Upper lobe of left lung (tissue), 6 donors: Measurements from ENCODE around the gene MOCS1. TPM values are rescaled to one million over a fixed set of nuclear protein-coding genes. Genes with fewer than 3 reads are reported as not detected.

Experiments
- ATAC-seq, 2 donors: fragments of 200-7000 bp; cut with Tn5 transposase; one replicate each; pipeline ENCODE4 v1.9.1; 2022; ENCODE audit warnings: mild to moderate bottlenecking in 2 of 2, moderate library complexity in 2 of 2; ENCODE audit not compliant: low FRiP score in 2 of 2
- DNase-seq, 2 donors: peaks; one replicate each; pipeline ENCODE4 v3.0.0-alpha.2; 2019 to 2020
- H3K27ac ChIP-seq, 4 donors: fragments of 200-600 bp; sonication (generic); one replicate each; pipeline ENCODE4 v1.5.1; 2016 to 2019
- H3K27me3 ChIP-seq, 4 donors: fragments of 200-600 bp; sonication (generic); one replicate each; pipeline ENCODE4 v1.5.1; 2017 to 2019
- H3K36me3 ChIP-seq, 4 donors: fragments of 200-600 bp; sonication (generic); one replicate each; pipeline ENCODE4 v1.5.1; 2016 to 2019
- H3K4me1 ChIP-seq, 4 donors: fragments of 200-600 bp; sonication (generic); one replicate each; pipeline ENCODE4 v1.5.1; 2018 to 2019
- H3K4me3 ChIP-seq, 4 donors: fragments of 200-600 bp; sonication (generic); one replicate each; pipeline ENCODE4 v1.5.1; 2017 to 2019; ENCODE audit warnings: mild to moderate bottlenecking in 2 of 4, moderate library complexity in 1 of 4
- H3K9me3 ChIP-seq, 4 donors: fragments of 200-600 bp; sonication (generic); one replicate each; pipeline ENCODE4 v1.5.1; 2018 to 2019
- CTCF ChIP-seq, 6 experiments: fragments of 450-650 bp in 4 of 6; fragments of 200-600 bp in 2 of 6; sonication (generic) in 2 of 6; IDR thresholded peaks; one replicate each; pipeline ENCODE4 v1.5.1; 2016 to 2019; ENCODE audit warnings: antibody characterized with exemption in 6 of 6
- EP300 ChIP-seq, 4 donors: sonication (generic); formaldehyde crosslinking; IDR thresholded peaks; one replicate each; pipeline ENCODE4 v1.5.1; 2017; ENCODE audit warnings: antibody characterized with exemption in 4 of 4, control low read depth in 2 of 4
- POLR2A ChIP-seq, 4 donors: fragments of 450-650 bp; IDR thresholded peaks; one replicate each; pipeline ENCODE4 v1.5.1; 2016 to 2017; ENCODE audit warnings: antibody characterized with exemption in 4 of 4, mild to moderate bottlenecking in 2 of 4
- POLR2AphosphoS5 ChIP-seq, 2 donors: sonication (generic); formaldehyde crosslinking; IDR thresholded peaks; one replicate each; pipeline ENCODE4 v1.5.1; 2017; ENCODE audit warnings: antibody characterized with exemption in 2 of 2
- WGBS, 2 donors: methylation state at CpG; one replicate each; pipeline ENCODE4 v1.1.5; 2017 to 2018; 5-methylcytosine and 5-hydroxymethylcytosine counted together
- total RNA-seq, 6 donors: library from RNA; depleted of rRNA in 4 of 6; stranded (reverse); fragments of >200 nt in 4 of 6; gene quantifications; one replicate each; pipeline versions ENCODE4 v1.1.0 to v1.2.1, GENCODE V29; 2016 to 2021
- donor health status: DM: no; HTN: no; CAD: no; lungs with moderate emphysema.
- donor health status: DM: no; HTN: yes; CAD: no; lungs with severe emphysema.

Gene MOCS1
- total RNA-seq, 6 donors from 2014 or later: 15.0 to 49.2 (median 26.3) TPM

- H3K9me3 ChIP-seq: no peaks in the 10 kb centered on the region
- ATAC-seq (no peak), DNase-seq (no peak)
- no peaks in the 10 kb centered on the region for H3K27me3 ChIP-seq
- 85 to 88% methylated on average over 7 of the region's 7 CpGs for WGBS, 2 donors
- H3K4me1 ChIP-seq: no peaks in the 10 kb centered on the region
- H3K36me3 ChIP-seq: no peaks in the 10 kb centered on the region
- H3K4me3 ChIP-seq: no peak overlapping the region
- H3K27ac ChIP-seq: no peak overlapping the region
- TF ChIP-seq EP300 (IDR thresholded peaks at IDR 0.05): no peak
- TF ChIP-seq CTCF (IDR thresholded peaks at IDR 0.05): no peak
- no peak for TF ChIP-seq POLR2AphosphoS5 (IDR thresholded peaks at IDR 0.05)
Measured at GRCh38 chr6:39942903-39943580, 8.8 kb upstream of the MOCS1 start.

GRCh38 chr6:39941820-39942219, 7.6 kb upstream of the MOCS1 start:
- Histone ChIP-seq H3K36me3 (no peaks in the 10 kb centered on the region), H3K27me3 (no peaks in the 10 kb centered on the region), H3K9me3 (no peaks in the 10 kb centered on the region), H3K27ac (no peak overlapping the region), H3K4me3 (no peak overlapping the region), H3K4me1 (no peaks in the 10 kb centered on the region)
- no peak for ATAC-seq
- TF ChIP-seq POLR2AphosphoS5 (IDR thresholded peaks at IDR 0.05) (no peak), EP300 (IDR thresholded peaks at IDR 0.05) (no peak), POLR2A (IDR thresholded peaks at IDR 0.05) (no peak), CTCF (IDR thresholded peaks at IDR 0.05) (no peak)
- whole genome bisulfite sequencing, 2 donors: 78 to 88% methylated on average over 3 to 4 of the region's 4 CpGs
- no peak for DNase-seq

- H3K9me3 ChIP-seq: no peaks in the 10 kb centered on the region
- no peak for ATAC-seq
- H3K27me3 ChIP-seq: no peaks in the 10 kb centered on the region
- no peaks in the 10 kb centered on the region for H3K36me3 ChIP-seq
- H3K4me3 ChIP-seq: no peak overlapping the region
- no peak for DNase-seq
- no peaks in the 10 kb centered on the region for H3K4me1 ChIP-seq
- WGBS, 2 donors: 95% methylated on average over 6 of the region's 6 CpGs
- no peak overlapping the region for H3K27ac ChIP-seq
- TF ChIP-seq POLR2A (IDR thresholded peaks at IDR 0.05) (no peak), CTCF (IDR thresholded peaks at IDR 0.05) (no peak), EP300 (IDR thresholded peaks at IDR 0.05) (no peak), POLR2AphosphoS5 (IDR thresholded peaks at IDR 0.05) (no peak)
Measured at GRCh38 chr6:39941138-39941537, 6.9 kb upstream of the MOCS1 start.

GRCh38 chr6:39938773-39939654, 4.8 kb upstream of the MOCS1 start:
- no peak overlapping the region for H3K27ac ChIP-seq
- H3K27me3 ChIP-seq: no peaks in the 10 kb centered on the region
- no peaks in the 10 kb centered on the region for H3K36me3 ChIP-seq
- H3K4me1 ChIP-seq: peaks cover 0 to 10% (median 3%) of the 10 kb centered on the region in 4 donors
- DNase-seq (no peak), ATAC-seq (no peak)
- TF ChIP-seq POLR2A (IDR thresholded peaks at IDR 0.05) (no peak), CTCF (IDR thresholded peaks at IDR 0.05) (no peak), EP300 (IDR thresholded peaks at IDR 0.05) (no peak), POLR2AphosphoS5 (IDR thresholded peaks at IDR 0.05) (no peak)
- no peak overlapping the region for H3K4me3 ChIP-seq
- H3K9me3 ChIP-seq: no peaks in the 10 kb centered on the region
- 75 to 83% methylated on average over 10 of the region's 10 CpGs for WGBS, 2 donors
